ENCODE results near the gene TNFSF10. TPM values are rescaled to one million over a fixed set of nuclear protein-coding genes. Genes with fewer than 3 reads are reported as not detected.

The TNFSF10 gene
- total RNA-seq, 1 experiment from 2014 or later = 21.4 TPM

DNA sequence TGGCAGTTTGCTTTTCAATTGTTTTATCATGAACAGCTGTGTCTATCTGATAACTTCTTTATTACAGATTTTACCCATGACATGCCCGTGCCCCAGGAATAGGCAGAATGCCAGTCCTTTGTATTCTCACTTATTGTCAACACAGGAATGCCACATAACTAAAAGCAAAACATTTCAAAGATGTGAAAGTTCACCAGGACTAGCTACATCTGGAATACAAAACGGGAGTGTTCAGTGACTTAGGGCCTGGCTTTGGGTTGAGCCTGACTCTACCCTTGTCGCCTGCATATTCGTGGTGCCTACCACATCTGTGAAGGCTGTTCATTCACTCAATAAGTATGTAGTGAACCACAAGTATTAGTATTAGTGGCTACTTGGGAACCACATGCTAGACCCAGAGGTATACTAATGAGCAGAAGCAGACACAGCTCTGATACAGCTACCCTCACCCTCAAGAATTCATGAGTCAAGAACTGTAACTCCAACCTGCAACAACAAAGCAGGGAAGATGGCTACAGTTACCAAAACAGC, 2.9 kb downstream of the TNFSF10 start:
- no peaks in the 10 kb centered on the region for H3F3A ChIP-seq (ENCODE audit: insufficient read depth, low read depth)
- CTCF ChIA-PET = no interaction called here
- no peaks in the 10 kb centered on the region for H3K9me3 ChIP-seq (ENCODE audit: insufficient read depth, low read depth)
- intact Hi-C loops (cut with micrococcal nuclease; ENCODE audit: unreplicated experiment) = no loop called here
- no peaks in the 10 kb centered on the region for H3K36me3 ChIP-seq (ENCODE audit: low read depth)
- no peak for TF ChIP-seq EZH2 (IDR thresholded peaks at IDR 0.05; ENCODE audit: low read depth)
- TF ChIP-seq, protein P1, sequence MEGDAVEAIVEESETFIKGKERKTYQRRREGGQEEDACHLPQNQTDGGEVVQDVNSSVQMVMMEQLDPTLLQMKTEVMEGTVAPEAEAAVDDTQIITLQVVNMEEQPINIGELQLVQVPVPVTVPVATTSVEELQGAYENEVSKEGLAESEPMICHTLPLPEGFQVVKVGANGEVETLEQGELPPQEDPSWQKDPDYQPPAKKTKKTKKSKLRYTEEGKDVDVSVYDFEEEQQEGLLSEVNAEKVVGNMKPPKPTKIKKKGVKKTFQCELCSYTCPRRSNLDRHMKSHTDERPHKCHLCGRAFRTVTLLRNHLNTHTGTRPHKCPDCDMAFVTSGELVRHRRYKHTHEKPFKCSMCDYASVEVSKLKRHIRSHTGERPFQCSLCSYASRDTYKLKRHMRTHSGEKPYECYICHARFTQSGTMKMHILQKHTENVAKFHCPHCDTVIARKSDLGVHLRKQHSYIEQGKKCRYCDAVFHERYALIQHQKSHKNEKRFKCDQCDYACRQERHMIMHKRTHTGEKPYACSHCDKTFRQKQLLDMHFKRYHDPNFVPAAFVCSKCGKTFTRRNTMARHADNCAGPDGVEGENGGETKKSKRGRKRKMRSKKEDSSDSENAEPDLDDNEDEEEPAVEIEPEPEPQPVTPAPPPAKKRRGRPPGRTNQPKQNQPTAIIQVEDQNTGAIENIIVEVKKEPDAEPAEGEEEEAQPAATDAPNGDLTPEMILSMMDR (conservative IDR thresholded peaks at IDR 0.05) = no peak
- no peaks in the 10 kb centered on the region for H3K9me2 ChIP-seq (ENCODE audit: insufficient read depth)
- H3K4me2 ChIP-seq = no peak overlapping the region
- H3K27ac ChIP-seq = no peak overlapping the region
- no peaks in the 10 kb centered on the region for H4K20me1 ChIP-seq (ENCODE audit: insufficient read depth)
- no peaks in the 10 kb centered on the region for H3K79me2 ChIP-seq (ENCODE audit: low read depth)
- POLR2A ChIA-PET (ENCODE audit: unreplicated experiment) = interaction anchor here (0.8 kb wide), 1 partner anchor 300 kb away, joined by 7 read pairs; no protein-coding TSS in a partner anchor
- peaks cover 7% of the 10 kb centered on the region for H3K4me1 ChIP-seq (replicated peaks; ENCODE audit: insufficient read depth)
- no peaks in the 10 kb centered on the region for H3K27me3 ChIP-seq (ENCODE audit: insufficient read depth, low read depth)
- H3K4me3 ChIP-seq = no peak overlapping the region
- DNase-seq = no peak
- BruUV-seq (replicated peaks) = no TSS peak
- no peak overlapping the region for H2AFZ ChIP-seq

GRCh38 chr3:172519740-172520139, 3.5 kb downstream of the TNFSF10 start:
- no TSS peak for BruUV-seq (replicated peaks)
- ChIA-PET CTCF (no interaction called here), POLR2A (ENCODE audit: unreplicated experiment) (no interaction called here)
- intact Hi-C loops (cut with micrococcal nuclease; ENCODE audit: unreplicated experiment) = no loop called here
- H3K79me2 ChIP-seq (ENCODE audit: low read depth) = no peaks in the 10 kb centered on the region
- H3K27ac ChIP-seq = no peak overlapping the region
- TF ChIP-seq, protein P1 (conservative IDR thresholded peaks at IDR 0.05) = no peak
- no peak for TF ChIP-seq EZH2 (IDR thresholded peaks at IDR 0.05; ENCODE audit: low read depth)
- DNase-seq = no peak
- H3K4me1 ChIP-seq (replicated peaks; ENCODE audit: insufficient read depth) = peaks cover 7% of the 10 kb centered on the region
- no peak overlapping the region for H3K4me3 ChIP-seq
- H3K9me2 ChIP-seq (ENCODE audit: insufficient read depth) = no peaks in the 10 kb centered on the region
- no peak overlapping the region for H3K4me2 ChIP-seq
- no peak overlapping the region for H2AFZ ChIP-seq
- H3K36me3 ChIP-seq (ENCODE audit: low read depth) = no peaks in the 10 kb centered on the region
- H3F3A ChIP-seq (ENCODE audit: insufficient read depth, low read depth) = no peaks in the 10 kb centered on the region
- H3K9me3 ChIP-seq (ENCODE audit: insufficient read depth, low read depth) = no peaks in the 10 kb centered on the region
- no peaks in the 10 kb centered on the region for H3K27me3 ChIP-seq (ENCODE audit: insufficient read depth, low read depth)
- H4K20me1 ChIP-seq (ENCODE audit: insufficient read depth) = no peaks in the 10 kb centered on the region

GRCh38 chr3:172518929-172519640, 4.1 kb downstream of the TNFSF10 start:
- TF ChIP-seq, protein P1 (conservative IDR thresholded peaks at IDR 0.05) = no peak
- TF ChIP-seq EZH2 (IDR thresholded peaks at IDR 0.05; ENCODE audit: low read depth) = no peak
- no peaks in the 10 kb centered on the region for H3F3A ChIP-seq (ENCODE audit: insufficient read depth, low read depth)
- H3K79me2 ChIP-seq (ENCODE audit: low read depth) = no peaks in the 10 kb centered on the region
- DNase-seq = no peak
- H3K4me2 ChIP-seq = no peak overlapping the region
- ChIA-PET POLR2A (ENCODE audit: unreplicated experiment) (no interaction called here), CTCF (no interaction called here)
- peaks cover 7% of the 10 kb centered on the region for H3K4me1 ChIP-seq (replicated peaks; ENCODE audit: insufficient read depth)
- H3K36me3 ChIP-seq (ENCODE audit: low read depth) = no peaks in the 10 kb centered on the region
- no peak overlapping the region for H3K4me3 ChIP-seq
- no TSS peak for BruUV-seq (replicated peaks)
- H4K20me1 ChIP-seq (ENCODE audit: insufficient read depth) = no peaks in the 10 kb centered on the region
- no peak overlapping the region for H2AFZ ChIP-seq
- H3K27ac ChIP-seq = no peak overlapping the region
- no peaks in the 10 kb centered on the region for H3K9me3 ChIP-seq (ENCODE audit: insufficient read depth, low read depth)
- no peaks in the 10 kb centered on the region for H3K9me2 ChIP-seq (ENCODE audit: insufficient read depth)
- no peaks in the 10 kb centered on the region for H3K27me3 ChIP-seq (ENCODE audit: insufficient read depth, low read depth)
- intact Hi-C loops (cut with micrococcal nuclease; ENCODE audit: unreplicated experiment) = no loop called here
